Mammary epithelial cell (primary cell): ENCODE measurements around the gene ADAM23.

Experiments used
- CTCF ChIP-seq, 2 donors: IDR thresholded peaks in 1 of 2; conservative IDR thresholded peaks in 1 of 2; 2 replicates each; pipeline ENCODE4 v1.5.1; 2011 to 2012; ENCODE audit warnings: inconsistent platforms in 2 of 2, low read length in 2 of 2, mild to moderate bottlenecking in 2 of 2, control low read depth in 1 of 2, low read depth in 1 of 2; ENCODE audit not compliant: insufficient read depth in 1 of 2; ENCODE audit errors: extremely low read depth in 1 of 2
- EZH2 ChIP-seq: IDR thresholded peaks from 2 replicates; pipeline ENCODE4 v1.6.1; 2012; ENCODE audit warnings: low read length, inconsistent platforms, borderline replicate concordance

- no peak for TF ChIP-seq EZH2
- TF ChIP-seq CTCF (conservative IDR thresholded peaks at IDR 0.05 in 1 of 2, IDR thresholded peaks at IDR 0.05 in 1 of 2; ENCODE audit: extremely low read depth in 1 of 2, insufficient read depth in 1 of 2, low read depth in 1 of 2, low read length in 2 of 2), result no peak
These were observed 59.4 kb downstream of the ADAM23 start for GRCh38 chr2:206502729-206503128.
